Fibroblast of skin of abdomen (primary cell): ENCODE results near the gene CRTAC1.

Source experiments
- DNase-seq: peaks from one replicate; pipeline ENCODE4 v3.0.0-alpha.2; 2013

The CRTAC1 gene

DNA sequence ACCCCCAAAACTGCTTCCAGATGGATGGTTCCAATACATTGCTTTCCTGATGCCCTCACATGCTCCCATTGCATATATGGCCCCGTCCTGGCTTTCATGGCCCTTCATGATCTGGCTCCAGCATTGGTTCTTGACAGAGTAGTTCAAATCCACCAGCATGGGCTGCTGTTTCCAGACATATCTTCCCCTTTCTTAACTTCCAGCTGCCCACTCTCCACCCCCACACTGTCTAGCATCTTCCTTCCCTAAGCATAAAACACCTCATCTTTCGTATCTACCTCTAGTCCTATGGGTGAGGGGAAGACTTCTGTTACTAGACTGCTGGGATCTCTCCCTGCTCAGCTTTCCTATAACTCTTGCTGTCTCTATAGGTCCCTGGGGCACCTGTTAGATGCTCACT is 194.0 kb downstream of the CRTAC1 start:
- no peak for DNase-seq

DNA sequence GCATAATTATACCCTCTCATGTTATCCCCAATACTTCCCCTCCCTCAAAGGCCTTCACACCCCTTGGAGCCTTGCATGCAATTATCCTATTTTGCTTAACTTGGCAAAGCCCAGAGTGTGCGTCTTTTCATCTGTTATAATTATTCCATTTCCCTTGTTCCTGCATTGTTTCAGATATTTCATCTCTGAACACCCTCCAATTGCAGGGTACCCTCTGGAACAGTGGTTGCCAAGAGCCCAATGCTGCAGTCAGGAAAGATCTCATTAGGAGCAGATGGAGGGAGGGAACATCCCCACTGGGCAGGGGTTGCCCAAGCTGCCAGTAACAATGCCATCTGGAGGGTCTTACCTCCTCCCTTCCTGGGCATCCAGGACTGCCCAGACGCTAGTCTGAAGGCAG is 199.2 kb downstream of the CRTAC1 start:
- DNase-seq: no peak

DNA sequence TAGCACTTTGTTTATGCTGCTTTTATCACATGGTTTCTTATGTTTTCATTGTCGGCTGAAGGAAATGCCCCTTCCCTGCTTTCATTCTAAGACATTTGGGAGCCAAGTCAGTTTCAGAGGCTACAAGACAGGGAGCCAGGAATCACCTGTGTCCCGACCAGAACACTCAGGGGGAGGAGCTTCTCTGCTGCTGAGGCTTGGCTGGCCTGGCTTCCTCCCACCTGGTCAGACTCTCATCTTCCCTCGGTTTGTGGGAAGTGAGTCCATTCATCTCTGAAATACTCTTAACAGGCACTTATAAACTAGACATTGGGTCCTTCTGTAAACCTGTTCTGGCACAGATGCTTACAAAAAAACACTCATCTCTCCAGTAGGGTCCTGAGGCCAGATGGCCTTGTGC is 200.4 kb downstream of the CRTAC1 start:
- no peak for DNase-seq

DNA sequence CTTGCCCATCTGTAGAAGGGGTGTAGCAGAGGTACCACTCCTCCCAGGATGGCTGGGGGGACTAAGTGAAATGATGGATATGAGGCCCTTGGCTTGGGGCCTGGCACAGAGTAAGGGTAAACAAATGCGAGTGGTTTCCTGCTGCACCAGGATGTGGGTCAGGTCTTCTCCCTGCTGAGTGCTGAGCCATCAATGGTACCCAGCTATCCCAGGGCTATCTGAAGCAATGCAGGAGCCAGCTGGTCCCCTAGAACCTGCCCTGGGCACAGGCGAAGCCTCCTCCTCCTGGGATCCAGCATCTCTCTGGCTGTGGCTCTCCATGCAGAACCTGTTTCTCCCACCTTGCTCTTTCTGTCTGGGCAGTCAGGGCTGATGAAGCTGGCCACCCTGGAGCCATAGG is 201.7 kb downstream of the CRTAC1 start:
- no peak for DNase-seq

DNA sequence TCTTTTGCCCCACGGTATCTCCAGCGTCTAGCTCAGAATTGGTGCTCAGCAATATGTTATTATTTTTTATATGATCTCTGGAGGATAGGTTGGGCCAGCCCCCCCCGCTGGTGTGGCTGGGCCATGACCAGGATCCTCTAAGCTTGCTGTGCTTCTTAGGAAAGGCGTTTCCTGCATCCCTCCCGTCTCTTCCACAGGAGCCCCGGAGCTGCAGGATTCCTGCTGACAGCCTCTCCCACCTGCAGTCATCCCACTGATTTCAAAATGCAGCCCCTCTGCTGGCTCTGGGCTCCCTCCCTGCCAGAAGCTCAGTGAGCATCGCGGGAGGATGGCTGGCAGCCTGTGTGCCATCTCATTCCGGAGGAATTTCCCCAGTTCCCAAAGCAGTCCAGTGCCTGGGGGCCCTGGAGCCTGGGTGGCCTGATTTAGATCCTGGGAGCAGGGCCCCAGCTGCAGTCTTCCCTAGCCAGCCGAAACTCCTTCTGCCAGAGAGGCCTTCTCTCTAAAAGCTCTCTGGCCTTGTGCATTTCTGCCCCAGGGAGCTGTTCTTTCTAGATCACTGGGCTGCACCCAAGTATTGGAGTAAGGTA is 202.6 kb downstream of the CRTAC1 start:
- DNase-seq: no peak

DNA sequence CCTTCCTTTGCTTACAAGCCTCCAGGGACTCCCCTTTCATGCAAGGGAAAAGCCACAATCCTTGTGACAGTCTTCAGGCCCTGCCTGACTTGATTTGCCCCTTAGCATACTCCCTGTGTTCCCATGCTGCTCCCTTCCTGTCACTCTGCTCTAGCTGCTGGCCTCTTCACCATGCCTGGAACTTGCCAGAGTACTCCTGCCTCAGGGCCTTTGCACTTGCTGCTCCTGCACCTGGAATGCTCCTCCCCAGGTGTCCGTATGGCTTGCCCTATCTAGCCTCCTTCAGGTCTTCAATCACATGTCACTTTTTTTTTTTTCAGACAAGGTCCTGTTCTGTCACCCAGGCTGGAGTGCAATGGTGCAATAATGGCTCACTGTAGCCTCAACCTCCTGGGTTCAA is 203.5 kb downstream of the CRTAC1 start:
- DNase-seq: no peak

DNA sequence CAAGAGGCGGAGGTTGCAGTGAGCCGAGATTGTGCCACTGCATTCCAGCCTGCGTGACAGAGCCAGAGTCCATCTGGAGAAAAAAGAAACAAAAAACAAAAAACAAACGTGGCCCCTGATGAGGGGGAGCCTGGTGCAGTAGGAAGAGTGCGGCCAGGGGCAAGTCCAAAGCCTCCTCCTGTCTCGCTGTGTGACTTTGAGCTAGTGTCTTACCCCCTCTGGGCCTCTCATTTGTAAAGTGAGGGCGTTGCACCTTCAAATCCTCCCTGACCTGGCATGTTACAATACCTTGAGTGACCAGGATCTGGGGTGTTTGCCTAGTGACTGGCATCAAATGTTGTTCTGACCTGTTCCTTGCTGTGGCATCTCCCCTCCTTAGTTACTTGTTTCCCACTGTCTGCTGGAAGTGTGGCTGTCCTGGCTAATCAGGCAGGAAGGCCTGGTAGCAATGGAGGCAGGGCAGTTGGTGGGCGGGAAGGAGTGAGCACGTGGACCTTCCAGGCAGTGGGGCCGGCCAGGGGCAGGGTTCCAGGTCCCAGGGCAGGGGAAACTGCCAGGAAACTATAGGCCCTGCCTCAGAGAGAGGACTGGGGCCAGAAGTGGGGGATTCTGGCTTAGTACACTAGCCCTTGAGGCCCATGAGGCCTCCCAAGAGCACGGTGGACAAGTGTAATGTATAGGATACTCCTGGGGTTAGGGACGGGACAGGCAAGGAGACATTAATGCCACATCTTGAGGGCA is 205.2 kb downstream of the CRTAC1 start:
- no peak for DNase-seq

DNA sequence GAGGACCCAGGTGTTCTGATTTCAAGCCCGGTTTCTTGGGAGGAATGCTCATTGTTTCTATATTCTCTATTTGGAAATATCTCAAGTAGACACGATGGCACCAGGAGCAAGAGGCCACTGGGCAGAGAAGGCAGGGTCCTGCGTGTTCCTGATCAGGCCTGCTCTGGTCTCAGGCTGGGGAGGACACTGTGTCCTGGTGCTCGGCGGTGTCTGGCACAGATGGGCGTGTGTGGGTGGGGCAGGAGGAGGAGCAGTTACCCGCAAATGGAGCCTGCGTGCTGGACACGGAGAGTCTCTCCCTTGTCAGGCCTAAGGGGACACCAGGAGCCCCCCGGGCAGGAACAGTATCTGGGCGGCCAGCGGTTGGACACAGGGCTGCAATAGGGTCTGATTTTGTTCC is 206.7 kb downstream of the CRTAC1 start:
- DNase-seq: no peak

DNA sequence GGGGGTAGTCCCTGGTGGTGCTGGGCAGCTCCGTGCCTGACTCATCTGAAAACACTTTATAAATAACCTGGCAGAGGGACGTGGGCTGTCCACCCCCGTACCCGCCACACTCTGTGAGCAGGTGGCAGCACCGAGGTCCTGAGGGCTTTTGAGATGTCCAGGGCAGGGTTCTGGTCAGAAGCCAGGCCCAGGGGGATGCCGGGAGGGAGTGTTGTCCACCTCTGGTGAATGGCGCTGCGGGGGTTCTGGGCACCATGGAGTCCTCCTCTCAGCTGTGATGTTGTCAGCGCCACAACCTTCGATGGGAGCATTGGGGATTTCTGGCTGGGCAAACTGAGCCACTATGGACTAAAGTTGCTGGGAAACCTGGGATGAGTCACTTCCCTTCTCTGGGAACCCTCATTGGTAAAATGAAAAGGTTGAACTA is 208.1 kb downstream of the CRTAC1 start:
- DNase-seq: no peak

DNA sequence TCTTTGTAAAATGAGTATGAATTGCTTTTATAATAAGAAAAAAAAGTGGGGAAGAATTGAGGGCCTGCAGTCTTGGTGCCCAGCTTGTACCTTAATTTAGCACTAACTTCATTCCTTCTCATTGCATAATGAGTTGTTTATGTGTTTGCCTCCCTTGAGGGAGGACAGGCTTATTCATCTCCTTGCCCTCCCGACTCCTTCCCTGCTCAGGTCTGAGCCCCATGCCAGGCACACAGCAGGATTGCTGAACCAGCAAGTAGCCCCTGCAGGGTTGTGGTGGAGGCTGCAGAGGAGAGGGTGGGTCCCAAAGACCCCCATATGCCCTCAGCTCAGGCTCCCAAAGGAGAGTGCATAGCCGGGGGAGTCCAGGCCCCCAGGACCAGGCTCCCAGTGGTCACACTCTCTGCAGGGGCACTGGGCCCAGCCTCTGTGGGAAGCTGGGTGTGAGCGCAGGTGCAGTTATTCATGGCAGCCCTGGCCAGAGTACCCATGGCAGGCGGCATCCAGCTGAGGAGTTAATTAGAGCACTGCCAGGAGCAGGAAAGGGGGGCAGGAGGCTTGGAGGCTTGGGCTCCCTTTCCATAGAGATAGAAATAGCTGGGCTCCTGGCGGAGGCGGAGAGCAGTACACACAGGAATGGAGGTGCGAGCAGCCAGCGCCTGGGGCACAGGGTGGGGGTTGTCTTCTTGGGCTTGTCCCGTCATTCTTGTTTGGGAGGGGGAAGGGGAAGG is 208.9 kb downstream of the CRTAC1 start:
- DNase-seq: no peak

DNA sequence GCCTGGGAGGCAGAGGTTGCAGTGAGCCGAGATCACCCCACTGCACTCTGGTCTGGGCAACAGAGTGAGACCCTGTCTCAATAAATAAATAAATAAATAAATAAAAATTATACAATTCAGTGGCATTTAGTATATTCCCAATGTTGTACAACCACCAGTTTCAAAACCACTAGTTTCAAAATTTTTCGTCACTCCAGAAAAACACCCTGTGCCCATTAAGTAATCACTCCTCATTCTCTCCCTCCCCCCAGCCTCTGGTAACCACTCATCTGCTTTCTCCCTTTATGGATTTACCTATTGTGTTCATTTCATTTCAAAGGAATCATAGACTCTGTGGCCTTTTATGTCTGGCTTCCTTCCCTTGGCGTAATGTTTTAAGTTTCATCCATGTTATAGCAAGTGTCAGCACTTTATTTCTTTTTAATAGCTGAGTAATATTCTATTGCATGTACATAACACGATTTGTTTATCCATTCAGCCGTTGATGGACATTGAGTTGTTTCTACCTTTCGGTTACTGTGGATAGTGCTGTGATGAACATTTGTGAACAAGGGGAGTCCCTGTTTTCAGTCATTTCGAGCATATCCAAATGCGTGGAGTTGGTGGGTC is 210.2 kb downstream of the CRTAC1 start:
- DNase-seq: no peak

DNA sequence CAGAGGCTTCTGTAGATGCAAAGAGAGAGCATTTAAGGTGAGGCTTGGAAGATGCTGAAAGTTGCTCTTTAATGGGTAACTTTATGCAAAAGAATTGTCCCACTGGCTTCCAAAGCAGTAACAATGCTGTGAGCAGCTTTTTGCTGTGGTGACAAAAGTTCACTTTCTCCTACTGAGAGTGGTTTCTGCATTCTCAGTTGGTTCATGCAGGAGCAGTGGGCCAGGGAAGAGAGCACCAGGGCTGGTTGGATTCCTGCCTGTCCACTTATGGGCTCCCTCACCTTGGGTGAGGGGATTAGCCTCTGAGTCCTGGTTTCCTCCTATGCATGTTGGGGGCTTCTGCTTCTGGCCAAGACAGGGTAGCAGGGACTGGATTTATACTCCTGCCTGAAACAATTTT is 211.8 kb downstream of the CRTAC1 start:
- DNase-seq: no peak

DNA sequence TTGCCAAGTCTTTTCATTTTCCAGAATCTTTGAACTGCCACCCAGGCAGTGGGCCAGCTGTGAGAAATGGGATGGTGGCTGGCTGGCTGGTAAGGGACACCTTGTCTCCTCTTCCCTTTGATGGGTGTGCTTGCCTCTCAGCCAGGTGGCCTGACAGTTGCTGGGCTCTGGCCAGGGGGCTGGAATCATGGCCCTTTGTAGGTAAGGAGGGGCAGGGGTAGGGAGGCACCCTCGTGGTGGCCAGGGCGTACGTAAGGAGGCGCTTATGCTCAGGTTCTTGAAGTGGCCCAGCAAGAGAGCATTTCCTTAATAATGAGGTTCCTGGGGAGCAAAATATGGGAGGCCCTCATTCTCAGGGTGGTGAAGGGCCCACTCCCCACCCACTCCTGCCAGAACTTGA is 213.8 kb downstream of the CRTAC1 start:
- no peak for DNase-seq
